Stimulated activated CD8-positive, alpha-beta memory T cell treated with anti-CD3 and anti-CD28 coated beads, Interleukin-4, amount 100 ng/mL, for 4 hours (primary cell): ENCODE measurements around the gene CRYGD.
"Not testable (repeated sequence)": the region's sequence is repeated elsewhere in the genome, so short reads cannot be mapped to it uniquely, and the experiment has no call there.

ENCODE experiments used
- DNase-seq, 2 donors: peaks; one replicate each; pipeline ENCODE4 v3.0.0-alpha.2; 2020; ENCODE audit warnings: low read depth in 2 of 2, low spot score in 1 of 2

Gene CRYGD

GRCh38 chr2:208130712-208131110, 6.4 kb upstream of the CRYGD start:
- no peak for DNase-seq

GRCh38 chr2:208129744-208130711, 5.7 kb upstream of the CRYGD start, which contains the start of gene CRYGC:
CRYGC (minus strand) TSS chr2:208129828; CDS start chr2:208129792, 36 bp downstream.
- no peak for DNase-seq

- no peak for DNase-seq
These were observed 3.8 kb upstream of the CRYGD start for GRCh38 chr2:208128136-208128535.

GRCh38 chr2:208127090-208127489, 2.8 kb upstream of the CRYGD start:
- DNase-seq, result no peak

DNA sequence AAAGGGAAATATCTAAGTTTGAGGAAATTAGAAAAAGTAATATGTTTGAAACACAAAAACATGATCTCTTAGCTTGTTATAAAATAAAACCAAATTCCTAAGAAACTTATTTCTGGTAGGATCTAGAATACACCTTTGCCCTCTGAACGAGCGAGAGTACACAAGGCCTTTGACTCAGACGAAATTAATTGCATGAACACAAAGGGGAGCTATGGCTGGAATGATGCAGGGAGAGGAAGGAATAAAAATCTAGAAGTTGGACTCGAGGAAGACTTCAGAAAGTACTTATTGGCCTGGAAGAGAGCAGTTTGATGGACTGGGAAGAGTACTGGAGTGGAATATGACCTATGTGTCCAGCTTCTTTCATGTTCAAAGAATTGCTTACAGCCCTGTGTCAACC, 927 bp upstream of the CRYGD start:
- DNase-seq, result no peak

DNA sequence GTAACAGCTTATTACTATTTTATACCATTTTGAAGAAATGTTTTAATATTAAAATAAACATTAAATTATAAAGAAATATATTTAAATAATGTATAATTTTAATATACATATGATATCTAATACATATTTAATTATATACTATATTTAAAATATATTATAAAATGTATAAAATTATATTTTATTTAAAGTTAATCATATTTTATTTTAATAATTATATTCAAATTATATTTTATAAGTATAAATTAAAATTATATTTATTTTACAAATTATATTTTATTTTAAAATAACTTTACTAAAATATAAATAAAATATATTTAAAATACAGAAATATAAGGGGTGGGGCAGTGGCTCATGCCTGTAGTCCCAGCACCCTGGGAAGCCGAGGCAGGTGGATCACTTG, 2.1 kb downstream of the CRYGD start:
- no peak for DNase-seq

GRCh38 chr2:208118918-208119317, 5.4 kb downstream of the CRYGD start:
- no peak for DNase-seq

- not testable (repeated sequence) for DNase-seq
These were observed 6.9 kb downstream of the CRYGD start for GRCh38 chr2:208117390-208117789.

GRCh38 chr2:208112969-208113368, 11.4 kb downstream of the CRYGD start:
- DNase-seq, result no peak

DNA sequence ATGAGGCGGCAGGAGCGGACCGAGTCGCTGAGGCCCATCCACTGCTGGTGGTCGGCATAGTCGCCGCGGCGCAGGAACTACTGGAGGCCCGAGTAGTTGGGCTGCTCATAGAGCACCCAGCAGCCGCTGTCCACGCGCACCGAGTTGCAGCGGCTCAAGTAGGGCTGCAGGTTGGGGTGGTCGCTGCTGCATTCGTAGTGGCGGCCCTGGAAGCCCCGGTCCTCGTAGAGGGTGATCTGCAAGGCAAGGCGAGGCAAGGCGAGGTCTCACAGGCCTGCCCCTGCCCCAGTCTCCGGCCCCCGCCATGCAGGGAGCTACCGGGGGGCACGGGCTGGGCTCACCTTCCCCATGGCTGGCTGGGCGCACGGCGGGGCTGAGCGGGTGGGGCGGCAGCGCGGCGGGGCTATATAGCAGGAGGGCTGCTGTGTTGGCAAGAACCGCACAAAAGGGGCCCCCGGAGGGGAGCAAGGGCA, 12.0 kb downstream of the CRYGD start:
- DNase-seq, result not testable (repeated sequence)

- DNase-seq, result no peak
These were observed 20.7 kb downstream of the CRYGD start for GRCh38 chr2:208103616-208104015.

GRCh38 chr2:208101716-208102631, 22.4 kb downstream of the CRYGD start:
- DNase-seq, result no peak

DNA sequence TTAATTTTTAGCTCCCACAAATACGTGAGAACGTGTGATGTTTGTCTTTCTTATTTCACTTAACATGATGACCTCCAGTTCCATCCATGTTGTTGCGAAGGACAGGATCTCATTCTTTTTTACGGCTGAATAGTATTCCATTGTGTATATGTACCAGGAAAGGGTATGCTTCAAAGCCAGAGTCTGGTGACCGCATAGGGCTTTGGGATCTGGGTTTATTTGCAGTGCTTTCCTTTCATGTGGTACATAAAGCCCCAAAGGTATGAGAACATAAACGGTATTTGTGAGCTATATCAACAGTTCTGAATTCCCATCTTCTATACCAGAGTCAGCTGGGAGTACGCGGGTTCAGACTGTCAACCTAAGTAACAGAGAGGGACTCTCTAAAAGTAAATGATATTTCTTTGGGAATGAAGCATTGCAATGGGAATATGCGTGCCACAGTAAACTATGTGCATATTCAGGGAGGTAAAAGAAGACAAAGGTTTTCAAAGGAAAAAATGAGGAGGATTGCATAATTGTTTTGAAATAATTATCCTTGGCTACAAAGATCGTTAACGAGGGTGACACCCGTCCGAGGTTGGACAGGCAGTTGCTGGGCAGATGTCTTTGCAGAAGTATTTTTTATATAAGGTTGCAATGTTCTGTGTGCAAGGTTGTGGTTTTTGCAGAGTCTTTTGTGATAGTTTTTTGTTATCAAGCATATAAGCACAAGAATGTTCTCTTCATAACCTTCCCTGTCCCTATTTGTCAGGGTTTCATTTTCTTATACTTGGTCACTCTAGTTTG, 24.4 kb downstream of the CRYGD start:
- DNase-seq, result no peak

DNA sequence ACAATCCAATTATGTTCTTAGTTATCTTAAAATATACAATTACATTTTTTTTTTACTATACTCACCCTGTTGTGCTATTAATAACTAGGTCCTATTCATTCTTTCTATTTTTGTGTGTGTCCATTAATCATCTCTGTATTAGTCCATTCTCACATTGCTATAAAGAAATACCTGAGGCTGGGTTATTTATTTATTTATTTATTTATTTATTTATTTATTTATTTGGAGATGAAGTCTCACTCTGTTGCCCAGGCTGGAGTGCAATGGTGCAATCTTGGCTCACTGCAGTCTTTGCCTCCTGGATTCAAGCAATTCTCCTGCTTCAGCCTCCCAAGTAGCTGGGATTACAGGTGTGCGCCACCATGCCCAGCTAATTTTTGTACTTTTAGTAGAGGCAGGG, 25.6 kb downstream of the CRYGD start:
- DNase-seq, result not testable (repeated sequence)

GRCh38 chr2:208098267-208098666, 26.1 kb downstream of the CRYGD start:
- no peak for DNase-seq

- no peak for DNase-seq
These were observed 26.5 kb downstream of the CRYGD start for GRCh38 chr2:208097801-208098200.

DNA sequence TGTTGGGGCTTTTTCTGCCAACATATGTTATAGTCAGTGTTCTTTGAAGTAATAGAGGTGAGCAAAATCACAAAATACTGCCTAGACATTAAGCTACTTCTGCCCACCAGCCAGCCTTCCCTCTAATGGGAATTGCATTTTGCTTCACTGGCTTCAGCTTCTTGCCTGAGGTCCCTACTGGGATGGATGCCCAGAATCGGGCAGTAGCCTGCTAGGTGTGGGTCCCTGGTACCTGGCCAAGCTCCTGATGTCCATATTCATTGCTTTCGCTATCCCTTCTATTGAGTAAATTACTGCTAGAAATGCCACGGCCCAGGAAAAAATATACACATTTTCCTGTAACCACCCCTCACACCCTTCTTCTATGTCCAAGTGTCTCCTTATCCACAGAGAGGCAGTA, 27.0 kb downstream of the CRYGD start:
- no peak for DNase-seq

GRCh38 chr2:208096080-208096479, 28.2 kb downstream of the CRYGD start:
- DNase-seq, result no peak

- no peak for DNase-seq
These were observed 31.2 kb downstream of the CRYGD start for GRCh38 chr2:208093128-208093527.

GRCh38 chr2:208092093-208092832, 32.1 kb downstream of the CRYGD start:
- no peak for DNase-seq
